ENCODE measurements around the gene ELMO1.

DNA sequence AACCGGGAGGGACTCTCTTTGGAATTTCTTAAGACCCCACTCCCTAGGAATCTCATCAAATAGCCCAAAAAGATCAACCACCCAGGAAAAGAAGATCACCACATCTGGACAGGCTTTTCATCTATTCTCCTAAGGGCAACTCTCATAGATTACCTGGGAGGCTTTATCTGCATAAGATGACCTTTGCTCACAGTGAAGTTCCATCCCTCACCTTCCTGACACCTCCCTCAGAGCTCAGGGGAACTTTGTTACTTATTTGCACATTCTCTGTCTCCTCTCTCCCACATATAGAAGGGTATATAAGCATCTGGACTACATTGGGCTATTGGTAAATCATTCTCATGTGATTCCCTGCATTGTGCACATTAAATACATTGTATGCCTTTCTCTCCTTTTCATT is 80.1 kb downstream of the ELMO1 start:
- TF ChIP-seq, protein P1, sequence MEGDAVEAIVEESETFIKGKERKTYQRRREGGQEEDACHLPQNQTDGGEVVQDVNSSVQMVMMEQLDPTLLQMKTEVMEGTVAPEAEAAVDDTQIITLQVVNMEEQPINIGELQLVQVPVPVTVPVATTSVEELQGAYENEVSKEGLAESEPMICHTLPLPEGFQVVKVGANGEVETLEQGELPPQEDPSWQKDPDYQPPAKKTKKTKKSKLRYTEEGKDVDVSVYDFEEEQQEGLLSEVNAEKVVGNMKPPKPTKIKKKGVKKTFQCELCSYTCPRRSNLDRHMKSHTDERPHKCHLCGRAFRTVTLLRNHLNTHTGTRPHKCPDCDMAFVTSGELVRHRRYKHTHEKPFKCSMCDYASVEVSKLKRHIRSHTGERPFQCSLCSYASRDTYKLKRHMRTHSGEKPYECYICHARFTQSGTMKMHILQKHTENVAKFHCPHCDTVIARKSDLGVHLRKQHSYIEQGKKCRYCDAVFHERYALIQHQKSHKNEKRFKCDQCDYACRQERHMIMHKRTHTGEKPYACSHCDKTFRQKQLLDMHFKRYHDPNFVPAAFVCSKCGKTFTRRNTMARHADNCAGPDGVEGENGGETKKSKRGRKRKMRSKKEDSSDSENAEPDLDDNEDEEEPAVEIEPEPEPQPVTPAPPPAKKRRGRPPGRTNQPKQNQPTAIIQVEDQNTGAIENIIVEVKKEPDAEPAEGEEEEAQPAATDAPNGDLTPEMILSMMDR (IDR thresholded peaks at IDR 0.05): no peak
- TF ChIP-seq POLR2A (IDR thresholded peaks at IDR 0.05): no peak

Measured in adrenal gland (tissue), 5 donors.